ENCODE results near the gene KMT2E.
"Not testable (repeated sequence)": the region's sequence is repeated elsewhere in the genome, so short reads cannot be mapped to it uniquely, and the experiment has no call there.

KMT2E gene

DNA sequence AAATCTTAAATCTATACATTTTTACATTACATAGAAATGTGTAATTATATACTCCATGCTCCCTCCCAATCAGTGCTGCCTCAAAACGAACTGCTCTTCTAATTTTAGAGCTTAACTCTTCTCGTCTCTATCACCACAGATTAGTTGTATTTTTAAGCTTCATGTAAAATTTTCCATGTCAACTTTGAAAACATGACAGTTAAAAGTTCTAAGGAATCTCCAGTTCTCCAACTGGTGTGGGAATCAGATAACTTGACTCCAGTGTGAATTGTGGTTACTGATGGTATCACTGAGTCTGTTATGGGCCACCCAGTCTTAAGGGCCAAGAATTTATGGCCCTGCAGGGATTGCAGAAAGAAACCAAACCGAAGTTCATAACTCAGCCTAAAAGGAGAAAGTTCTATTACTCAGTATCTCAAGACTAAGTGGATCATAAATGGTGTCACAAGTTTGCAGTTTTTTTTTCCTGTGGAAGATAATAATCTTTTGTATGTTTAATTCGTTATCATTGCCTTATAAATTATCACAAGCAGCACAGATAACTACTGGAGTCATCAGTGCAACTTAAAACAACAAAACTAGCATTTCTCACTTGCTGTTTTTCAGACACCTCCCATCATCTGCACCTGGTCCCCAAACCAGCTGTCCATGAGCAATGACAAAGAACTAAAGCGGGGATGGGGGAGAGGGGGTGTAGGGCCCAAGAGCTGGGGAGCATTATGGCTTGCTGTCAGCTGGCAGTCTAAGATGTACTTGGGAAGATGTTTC, 31.5 kb upstream of the KMT2E start:
- DNase-seq = no peak

DNA sequence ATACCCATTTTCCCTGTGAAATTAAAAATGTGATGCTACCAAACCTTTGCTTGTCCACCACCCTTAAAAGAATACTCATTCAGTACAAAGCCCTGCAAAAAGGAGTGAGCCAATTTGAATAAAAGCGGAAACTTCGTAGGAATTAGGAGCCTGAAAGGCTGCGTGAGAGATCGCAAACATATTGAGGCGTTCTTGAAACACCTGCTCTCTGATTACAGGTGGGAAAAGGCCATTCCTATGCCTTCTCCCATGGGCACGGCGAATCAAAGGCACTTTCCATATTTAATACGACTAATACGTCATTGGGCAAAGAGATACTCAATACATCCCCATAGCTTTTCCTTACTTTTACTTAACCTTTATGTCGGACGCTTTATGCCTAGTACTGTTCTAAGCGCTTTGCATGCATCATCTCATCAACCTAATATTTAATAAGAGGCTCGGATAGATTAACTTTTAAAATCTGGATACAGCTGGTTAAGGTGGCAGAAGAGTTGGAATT, 30.9 kb upstream of the KMT2E start:
- no peak for DNase-seq

DNA sequence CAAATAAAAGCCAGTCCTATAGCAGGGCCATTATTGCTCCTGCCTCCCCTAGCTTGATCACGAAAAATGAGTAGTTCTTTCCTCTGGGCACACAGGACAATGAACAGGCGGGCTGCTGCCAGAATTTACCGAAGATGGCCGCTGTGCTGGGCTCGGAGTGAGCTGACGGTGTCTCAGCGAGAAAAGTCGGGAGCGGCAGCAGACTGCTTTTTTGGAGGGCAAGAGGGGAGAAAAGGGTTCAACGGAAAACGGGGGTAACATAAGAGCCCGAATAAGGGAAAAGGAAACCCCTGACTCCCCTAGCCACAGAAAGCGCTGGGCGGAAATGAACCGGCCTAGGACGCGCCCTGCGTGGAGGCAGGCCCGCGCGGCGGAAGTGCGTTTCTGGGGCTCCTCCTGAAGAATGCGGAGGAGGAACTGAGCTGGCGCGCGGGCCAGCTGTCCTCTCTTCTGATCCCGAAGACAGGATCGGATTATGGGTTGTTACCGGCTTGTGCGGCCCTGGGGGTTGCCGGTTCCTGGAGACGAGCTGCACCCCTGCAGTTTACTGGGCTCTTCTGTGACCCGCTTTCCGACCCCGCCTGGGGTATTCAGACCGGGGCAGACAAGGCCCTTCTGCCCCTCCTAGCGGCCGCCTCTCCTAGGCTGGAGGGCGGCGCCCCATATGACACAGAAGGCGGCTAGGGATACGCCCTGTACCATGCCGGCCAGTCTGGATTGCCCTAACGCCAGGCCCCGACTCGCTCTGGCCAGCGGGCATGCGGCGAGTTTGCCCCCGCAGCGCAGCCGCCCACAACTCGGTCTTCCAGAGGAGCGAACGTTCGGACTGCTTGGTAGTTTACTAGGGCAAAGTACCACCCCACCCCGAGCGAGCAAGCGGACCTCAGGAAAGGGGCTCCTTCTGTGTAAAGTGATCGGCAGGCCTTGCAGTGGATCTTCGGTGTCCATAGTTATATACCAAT, 30.1 kb upstream of the KMT2E start:
- peak; percentile 81 to 87 for DNase-seq

DNA sequence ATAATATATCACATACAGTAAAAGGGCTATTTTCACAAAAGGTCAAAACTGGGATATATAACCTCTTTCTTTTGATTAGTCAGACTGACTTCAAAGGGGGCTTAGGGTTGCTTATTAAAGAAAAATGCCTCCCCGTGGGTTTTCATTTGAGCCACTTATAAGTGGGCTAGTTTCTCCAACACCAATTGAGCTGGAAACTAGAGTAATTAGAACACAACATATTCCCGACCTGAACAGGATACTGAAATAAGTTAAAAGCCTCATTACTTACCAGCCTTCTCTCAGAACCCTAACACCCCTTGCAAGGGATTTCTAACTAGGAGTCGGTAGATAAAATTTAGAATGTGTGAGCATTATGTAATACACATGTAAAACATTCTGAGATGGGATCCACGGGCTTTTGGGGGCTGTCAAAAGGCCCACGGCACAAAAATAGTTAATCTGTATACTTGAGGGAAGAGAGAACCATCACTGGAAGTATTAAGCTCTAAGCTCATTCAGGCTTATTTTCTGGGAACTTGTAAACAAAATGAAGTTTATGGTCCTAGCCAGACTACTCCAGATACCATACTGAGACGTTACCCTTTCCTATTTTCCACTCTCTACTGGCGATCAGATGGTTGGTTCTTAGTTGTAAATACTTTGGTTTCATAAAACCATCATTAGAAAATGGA, 29.3 kb upstream of the KMT2E start:
- no peak for DNase-seq

DNA sequence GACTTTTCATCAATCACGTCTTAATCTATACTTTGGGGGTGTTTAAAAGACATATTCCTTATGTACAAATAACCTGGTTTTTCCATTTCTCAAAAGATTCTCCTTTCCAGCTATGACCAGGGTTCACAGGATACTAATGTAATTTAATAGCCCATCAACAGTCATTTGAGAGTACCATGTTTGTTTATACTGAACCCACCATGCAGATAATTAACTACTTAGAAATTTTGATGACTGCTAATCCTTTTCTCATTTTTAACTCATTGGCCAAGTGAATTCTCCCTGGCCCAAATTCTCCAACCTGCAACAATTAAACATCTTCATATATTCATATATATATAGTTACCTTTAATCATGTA, 28.8 kb upstream of the KMT2E start:
- no peak for DNase-seq

DNA sequence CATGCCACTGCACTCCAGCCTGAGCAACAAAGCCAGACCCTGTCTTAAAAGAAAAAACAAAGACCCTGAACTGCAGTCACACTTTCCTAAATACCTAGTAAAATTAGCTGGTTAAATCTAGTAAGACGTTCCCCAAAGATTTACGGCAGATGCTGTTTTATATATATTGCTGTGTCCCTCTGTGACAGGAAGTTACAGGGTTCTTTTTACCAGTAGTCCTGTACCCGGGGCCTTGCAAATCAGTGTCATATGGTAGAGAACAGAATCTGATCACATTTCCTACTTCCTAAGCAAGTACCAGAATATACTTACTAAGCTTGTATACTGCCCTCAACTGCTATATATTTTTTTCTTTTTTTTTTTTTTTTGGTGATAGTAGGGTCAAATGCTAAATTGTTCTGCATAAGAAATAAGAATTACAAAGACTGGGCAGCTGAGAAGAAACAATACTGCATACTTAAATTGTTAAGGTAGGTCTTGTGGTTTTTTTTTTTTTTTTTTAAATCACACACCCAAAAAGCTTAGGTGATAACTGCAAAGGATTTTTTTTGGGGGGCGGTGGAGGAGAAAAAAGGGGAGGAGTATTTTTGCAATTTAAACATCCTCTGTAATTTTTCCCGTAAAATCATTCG, 27.3 kb upstream of the KMT2E start:
- peak in 1 of 2 donors; percentile 21 for DNase-seq

DNA sequence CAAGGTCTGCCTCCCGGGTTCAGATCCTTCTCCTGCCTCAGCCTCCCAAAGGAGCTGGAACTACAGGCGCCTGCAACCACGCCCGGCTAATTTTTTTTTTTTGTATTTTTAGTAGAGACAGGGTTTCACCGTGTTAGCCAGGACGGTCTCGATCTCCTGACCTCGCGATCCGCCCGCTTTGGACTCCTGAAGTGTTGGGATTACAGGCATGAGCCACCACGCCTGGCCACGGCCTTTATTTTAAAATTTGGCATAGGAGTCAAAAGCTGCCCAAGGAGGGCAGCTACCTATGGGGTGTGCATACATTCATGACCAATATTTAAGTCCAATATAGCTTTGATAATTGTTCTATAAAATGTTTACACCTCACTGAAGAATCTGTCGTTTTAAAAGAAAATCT, 26.6 kb upstream of the KMT2E start:
- DNase-seq = not testable (repeated sequence)

DNA sequence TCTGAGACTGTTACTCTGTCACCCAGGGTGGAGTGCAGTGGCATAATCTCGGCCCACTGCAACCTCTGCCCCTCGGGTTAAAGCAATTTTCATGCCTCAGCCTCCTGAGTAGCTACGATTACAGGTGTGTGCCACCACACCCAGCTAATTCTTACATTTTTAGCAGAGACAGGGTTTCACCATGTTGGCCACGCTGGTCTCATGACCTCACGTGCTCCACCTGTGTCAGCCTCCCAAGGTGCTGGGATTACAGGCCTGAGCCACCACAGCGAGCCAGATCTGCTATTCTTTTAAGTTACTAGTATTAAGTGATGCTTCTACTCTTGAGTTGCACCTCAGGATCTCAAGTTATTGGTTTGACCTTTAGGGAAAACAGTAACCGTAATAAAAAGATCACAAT, 23.0 kb upstream of the KMT2E start:
- no peak for DNase-seq

DNA sequence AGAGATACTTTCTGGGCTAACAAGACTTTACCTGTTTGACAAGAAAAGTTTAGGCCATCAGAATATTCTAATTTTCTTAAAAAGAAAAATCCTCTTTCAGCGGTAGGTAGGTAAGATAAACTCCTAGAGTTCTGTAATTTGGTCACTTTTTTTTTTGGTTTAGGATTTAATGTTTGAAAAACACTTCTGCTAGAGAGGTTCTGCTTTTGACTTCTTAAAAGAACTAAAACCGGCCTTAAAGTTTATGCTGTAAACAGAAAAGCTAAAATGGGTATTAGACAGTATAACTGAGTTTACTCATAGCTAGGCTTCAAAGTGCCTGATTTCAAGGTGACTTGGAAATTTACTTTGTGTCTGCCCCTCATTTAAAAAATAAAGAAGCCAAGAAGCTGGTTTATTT, 21.7 kb upstream of the KMT2E start:
- no peak for DNase-seq

DNA sequence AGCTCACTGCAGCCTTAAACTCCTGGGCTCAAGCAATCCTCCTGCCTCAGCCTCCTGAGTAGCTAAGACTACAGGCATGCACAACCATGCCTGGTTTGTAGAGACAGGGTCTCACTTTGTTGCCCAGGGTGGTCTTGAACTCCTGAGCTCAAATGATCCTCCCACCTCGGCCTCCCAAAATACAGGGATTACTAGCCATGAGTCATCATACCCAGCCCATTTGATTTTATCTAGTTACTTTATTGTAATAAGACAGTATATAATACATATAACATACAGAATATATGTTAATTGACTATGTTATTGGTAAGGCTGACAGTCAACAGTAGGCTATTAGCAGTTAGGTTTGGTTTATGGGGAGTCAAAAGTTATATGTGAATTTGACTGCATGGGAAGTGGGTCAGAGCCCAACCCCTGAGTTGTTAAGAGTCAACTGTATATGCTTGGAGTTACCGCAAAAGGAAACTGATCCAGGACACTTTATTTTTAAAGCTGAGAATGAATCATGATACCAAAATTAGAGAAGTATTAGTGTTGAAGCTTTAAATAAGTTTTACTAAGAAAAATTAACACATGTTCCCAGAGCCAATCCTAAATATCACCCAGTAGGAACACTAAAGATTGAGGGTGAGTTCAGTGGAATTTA, 20.7 kb upstream of the KMT2E start:
- no peak for DNase-seq

DNA sequence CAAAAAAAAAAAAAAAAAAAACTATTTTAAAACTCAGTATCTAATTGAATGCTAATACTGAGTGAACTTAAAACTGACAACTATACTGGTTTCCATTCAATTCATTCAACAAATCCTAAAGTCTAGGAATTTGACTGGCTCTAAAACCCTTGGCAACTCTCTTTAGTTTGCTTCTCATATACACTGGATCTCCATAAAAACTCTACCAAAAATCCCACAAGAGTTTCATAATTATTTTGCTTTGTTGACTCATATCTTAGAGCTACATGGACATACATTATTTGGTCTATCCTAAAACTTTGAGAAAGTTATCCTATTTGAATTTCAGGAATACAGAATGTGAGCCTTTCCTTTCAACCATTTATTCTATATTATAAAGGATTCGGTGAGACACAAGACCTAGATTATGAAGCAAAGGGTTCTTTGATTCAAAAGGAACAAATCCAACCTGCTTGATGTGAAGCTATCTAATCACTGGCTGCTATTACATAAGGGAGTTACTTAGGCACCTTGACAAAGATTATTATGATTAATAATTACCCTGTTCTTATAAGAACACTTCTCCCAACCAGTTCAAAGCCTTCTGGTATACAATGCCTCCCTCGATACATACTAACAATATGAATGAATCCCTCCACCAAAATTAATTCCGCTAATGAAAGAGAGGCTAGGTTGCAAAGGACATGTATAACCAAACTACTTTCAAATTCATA, 15.8 kb upstream of the KMT2E start:
- DNase-seq = no peak

DNA sequence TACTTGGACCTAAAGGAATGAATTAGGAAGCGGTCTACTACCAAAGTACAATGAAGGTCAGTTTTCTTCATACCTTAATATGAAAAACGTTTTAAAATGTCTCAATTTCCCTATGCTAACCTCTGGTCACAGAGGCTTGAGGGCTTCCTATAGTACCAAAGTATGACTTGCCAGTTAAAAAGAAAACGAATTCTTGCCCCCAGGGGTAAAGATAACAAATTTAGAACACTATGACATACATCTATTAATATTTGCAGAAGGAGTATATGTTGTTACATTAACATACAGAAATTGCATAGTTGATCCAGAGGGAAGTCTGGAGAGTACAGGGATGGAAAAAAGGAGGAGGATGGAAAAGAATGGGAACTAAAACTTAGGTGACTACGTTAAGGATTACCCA, 13.8 kb upstream of the KMT2E start:
- no peak for DNase-seq

DNA sequence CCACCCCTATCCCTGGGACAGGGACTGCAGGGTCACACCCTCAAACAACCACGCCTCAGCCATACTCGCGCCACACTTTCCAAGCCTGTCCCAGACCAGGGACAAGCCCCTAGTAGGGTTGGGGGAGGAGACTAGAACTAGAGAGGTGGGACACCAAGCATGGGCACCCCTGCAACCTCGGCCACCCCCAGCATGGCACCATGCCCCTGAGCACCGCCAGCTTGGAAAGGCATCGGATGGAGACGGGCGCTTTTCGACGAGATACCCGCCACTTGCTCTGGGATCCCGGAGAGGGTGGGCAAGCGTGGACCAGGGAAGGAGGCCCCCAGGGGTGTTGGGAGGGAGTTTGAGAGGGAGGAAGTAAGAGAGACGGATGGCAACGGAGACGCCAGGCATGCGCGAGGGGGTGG, 13.1 kb upstream of the KMT2E start:
- no peak for DNase-seq

DNA sequence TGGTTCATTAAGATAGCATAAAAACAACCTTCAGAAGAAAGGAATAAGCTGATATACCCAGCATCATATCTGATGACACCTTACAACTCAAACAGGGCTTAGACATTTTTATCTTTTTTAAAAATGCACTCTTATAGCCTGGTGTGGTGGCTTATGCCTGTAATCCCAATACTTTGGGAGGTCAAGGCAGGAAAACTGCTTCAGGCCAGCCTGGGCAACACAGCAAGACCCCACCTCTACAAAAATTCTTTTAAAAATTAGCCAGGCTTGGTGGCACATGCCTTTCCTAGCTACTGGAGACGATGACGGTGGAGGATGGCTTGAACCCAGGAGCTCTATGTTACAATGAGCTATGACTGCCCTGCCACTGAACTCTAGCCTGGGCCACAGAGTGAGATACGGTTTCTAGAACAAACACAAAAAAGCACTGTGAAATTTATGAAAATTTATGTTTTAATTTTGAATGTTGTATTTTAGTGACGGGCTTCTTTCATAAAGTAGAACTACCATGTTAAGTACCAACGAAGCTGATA, 12.3 kb upstream of the KMT2E start:
- no peak for DNase-seq

DNA sequence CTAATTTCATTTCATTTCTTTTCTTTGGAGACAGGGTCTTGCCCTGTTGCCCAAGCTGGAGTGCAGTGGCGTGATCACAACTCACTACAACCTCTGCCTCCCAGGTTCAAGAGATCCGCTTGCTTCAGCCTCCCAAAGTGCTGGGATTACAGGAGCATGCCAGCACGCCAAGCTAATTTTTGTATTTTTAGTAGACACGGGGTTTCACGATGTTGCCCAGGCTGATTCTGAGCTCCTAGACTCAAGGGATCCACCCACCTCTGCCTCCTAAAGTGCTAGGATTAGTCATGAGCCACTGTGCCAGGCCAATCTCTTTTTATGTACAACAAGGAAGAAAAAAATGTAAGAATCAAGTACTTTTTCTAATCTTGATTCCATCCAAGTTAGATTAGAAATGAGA, 10.7 kb upstream of the KMT2E start:
- no peak for DNase-seq

DNA sequence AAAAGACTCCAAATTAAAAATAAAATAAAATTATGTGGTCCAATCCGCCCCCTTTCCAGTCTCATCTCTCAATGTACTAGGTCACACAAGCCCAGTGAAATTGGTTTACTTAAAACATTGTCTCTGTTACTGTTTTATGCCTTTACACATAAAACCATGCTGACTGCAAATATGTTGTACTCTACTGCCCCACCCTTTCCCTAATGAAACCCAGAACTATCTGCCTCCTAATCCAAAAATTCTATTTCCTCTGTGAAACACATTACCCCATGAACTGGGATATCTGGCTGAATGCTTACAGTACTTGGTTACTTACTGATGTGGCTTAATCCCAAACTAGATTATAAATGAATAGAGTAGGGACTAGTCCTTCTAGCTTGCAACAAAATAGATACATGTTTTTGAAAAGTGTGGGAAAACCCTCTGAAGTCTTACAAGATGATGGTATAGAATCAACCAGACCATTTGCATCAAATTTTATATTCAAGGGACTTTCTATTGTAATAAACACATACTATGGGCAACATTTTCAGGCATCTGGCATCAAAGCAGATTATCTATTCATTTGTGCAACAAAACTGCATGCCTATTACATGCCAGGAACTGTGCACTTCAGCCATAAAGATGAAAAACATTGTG, 10.0 kb upstream of the KMT2E start:
- DNase-seq = no peak

DNA sequence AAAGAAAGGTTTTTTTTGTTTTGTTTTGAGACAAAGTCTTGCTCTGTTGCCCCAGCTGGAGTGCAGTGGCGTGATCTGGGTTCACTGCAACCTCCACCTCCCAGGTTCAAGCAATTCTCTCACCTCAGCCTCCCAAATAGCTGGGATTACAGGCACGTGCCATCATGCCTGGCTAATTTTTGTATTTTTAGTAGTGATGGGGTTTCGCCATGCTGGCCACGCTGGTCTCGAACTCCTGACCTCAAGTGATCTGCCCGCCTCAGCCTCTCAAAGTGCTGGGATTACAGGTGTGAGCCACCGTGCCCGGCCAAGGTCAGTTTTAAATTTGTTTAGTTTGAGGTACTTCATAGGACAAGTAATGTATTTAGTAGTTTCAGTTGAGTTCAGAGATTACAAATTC, 9.0 kb upstream of the KMT2E start:
- not testable (repeated sequence) for DNase-seq

DNA sequence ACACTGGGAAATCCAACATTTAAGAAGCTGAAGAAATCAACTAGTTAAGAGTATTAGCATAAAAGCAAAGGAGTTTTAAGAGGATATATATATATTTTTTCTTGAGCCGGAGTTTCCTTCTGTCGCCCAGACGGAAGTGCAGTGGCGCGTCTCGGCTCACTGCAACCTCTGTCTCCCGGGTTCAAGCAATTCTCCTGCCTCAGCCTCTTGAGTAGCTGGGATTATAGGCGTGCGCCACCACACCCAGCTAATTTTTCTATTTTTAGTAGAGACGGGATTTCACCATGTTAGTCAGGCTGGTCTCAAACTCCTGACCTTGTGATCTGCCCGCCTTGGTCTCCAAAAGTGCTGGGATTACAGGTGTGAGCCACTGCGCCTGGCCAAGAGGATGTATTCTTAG, 8.5 kb upstream of the KMT2E start:
- not testable (repeated sequence) for DNase-seq

DNA sequence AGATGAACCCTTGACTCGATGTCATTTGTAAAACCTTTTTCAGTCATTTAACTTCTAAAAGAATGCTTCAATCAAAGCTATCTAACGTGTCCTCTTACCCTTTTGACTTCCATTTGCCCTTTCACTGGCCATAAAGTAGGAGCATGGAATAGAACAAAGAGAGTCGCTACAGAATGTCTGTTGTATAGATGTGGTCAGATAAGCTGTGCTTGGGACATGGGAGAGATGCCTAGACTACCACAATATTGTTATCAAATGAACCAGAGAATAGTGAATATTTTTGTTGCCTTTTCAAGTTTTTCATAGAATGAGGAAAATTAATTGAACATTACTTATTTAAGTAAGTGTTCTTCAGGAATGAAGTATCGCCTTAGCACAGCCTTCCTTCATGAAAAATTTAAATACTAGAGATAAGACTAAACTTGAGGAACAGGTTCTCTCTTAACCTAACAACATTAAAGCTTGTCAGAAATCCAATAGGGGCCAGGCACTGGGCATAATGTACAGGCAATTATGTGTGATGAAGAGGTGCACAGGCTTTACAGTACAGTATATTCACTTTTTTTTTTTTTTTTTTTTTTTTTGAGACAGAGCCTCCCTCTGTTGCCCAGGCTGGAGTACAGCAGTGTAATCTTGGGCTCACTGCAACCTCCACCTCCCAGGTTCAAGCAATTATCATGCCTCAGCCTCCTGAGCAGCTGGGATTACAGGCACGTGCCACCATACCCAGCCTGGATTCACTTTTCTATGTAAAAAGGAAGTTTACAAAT, 7.5 kb upstream of the KMT2E start:
- DNase-seq = no peak

DNA sequence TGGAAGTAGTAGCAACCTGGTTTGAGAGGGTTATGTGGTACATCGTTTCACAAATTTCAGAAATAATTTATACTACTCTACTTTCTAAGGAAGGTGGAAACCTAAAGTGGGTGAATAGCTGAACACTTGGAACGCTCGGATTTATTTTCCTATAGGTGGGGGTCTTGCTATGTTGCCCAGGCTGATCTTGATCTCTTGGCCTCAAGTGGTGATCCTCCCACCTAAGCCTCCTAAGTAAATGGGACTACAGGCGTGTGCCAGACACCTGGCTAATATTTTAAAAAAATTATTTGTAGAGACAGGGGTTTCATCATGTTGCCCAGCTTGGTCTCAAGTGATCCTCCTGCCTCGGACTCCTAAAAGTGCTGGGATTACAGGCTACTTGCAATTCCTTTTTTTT, 6.7 kb upstream of the KMT2E start:
- DNase-seq = no peak
